Liver (tissue), 9 donors: ENCODE measurements around the gene FRS2. TPM values are rescaled to one million over a fixed set of nuclear protein-coding genes. Genes with fewer than 3 reads are reported as not detected.

Source experiments
- DNase-seq: peaks from one replicate; pipeline ENCODE4 v3.0.0-alpha.2; 2017; ENCODE audit warnings: low spot score
- H3K27ac ChIP-seq, 2 donors: one replicate each; pipeline ENCODE4 v1.7.0; 2013; ENCODE audit warnings: inconsistent platforms in 2 of 2, low read length in 2 of 2, control low read depth in 1 of 2, low read depth in 1 of 2, mild to moderate bottlenecking in 1 of 2
- H3K27me3 ChIP-seq, 4 donors: one replicate each; pipeline versions ENCODE4 v1.6.1 to v1.7.0; 2013; ENCODE audit warnings: low read length in 3 of 4, inconsistent platforms in 1 of 4, mild to moderate bottlenecking in 1 of 4, moderate library complexity in 1 of 4; ENCODE audit not compliant: control insufficient read depth in 4 of 4, insufficient read depth in 4 of 4
- H3K36me3 ChIP-seq, 4 donors: one replicate each; pipeline versions ENCODE4 v1.6.1 to v1.7.0; 2013; ENCODE audit warnings: low read length in 3 of 4, mild to moderate bottlenecking in 3 of 4, low read depth in 1 of 4, moderate library complexity in 1 of 4; ENCODE audit not compliant: control insufficient read depth in 4 of 4, insufficient read depth in 3 of 4
- H3K4me1 ChIP-seq, 4 donors: one replicate each; pipeline versions ENCODE4 v1.6.1 to v1.7.0; 2013; ENCODE audit warnings: low read length in 3 of 4, mild to moderate bottlenecking in 3 of 4, moderate library complexity in 1 of 4; ENCODE audit not compliant: control insufficient read depth in 4 of 4, insufficient read depth in 4 of 4
- H3K4me3 ChIP-seq, 3 donors: one replicate each; pipeline versions ENCODE4 v1.6.1 to v1.7.0; 2013; ENCODE audit warnings: low read length in 3 of 3, control low read depth in 1 of 3, low read depth in 1 of 3, mild to moderate bottlenecking in 1 of 3
- H3K9ac ChIP-seq, 2 donors: one replicate each; pipeline ENCODE4 v1.7.0; 2013; ENCODE audit warnings: low read length in 2 of 2, mild to moderate bottlenecking in 2 of 2, moderate library complexity in 2 of 2, control low read depth in 1 of 2, low read depth in 1 of 2
- H3K9me3 ChIP-seq, 4 donors: one replicate each; pipeline versions ENCODE4 v1.6.1 to v1.7.0; 2013; ENCODE audit warnings: low read length in 3 of 4; ENCODE audit not compliant: control insufficient read depth in 4 of 4
- ATF3 ChIP-seq: IDR thresholded peaks from 2 replicates; pipeline ENCODE4 v1.6.1; 2016; ENCODE audit warnings: antibody characterized with exemption
- CTCF ChIP-seq: fragments of 150-350 bp; IDR thresholded peaks from 2 replicates; pipeline ENCODE4 v1.5.1; 2017; ENCODE audit warnings: improper control_type of control experiment, low read depth, low read length; ENCODE audit not compliant: missing input control
- EGR1 ChIP-seq, 2 donors: IDR thresholded peaks; 2 replicates each; pipeline ENCODE4 v1.6.1; 2016 to 2018; ENCODE audit warnings: antibody characterized with exemption in 2 of 2, low read depth in 2 of 2
- FOXA1 ChIP-seq: IDR thresholded peaks from 2 replicates; pipeline ENCODE4 v1.6.1; 2016; ENCODE audit warnings: antibody characterized with exemption
- FOXA2 ChIP-seq: IDR thresholded peaks from 2 replicates; pipeline ENCODE4 v1.6.1; 2016; ENCODE audit warnings: antibody characterized with exemption
- GABPA ChIP-seq, 2 donors: IDR thresholded peaks in 1 of 2; conservative IDR thresholded peaks in 1 of 2; 2 replicates each; pipeline ENCODE4 v1.6.1; 2016; ENCODE audit warnings: antibody characterized with exemption in 2 of 2, mild to moderate bottlenecking in 1 of 2, moderate library complexity in 1 of 2
- HNF4A ChIP-seq, 2 donors: conservative IDR thresholded peaks; 2 replicates each; pipeline ENCODE4 v1.6.1; 2016; ENCODE audit warnings: antibody characterized with exemption in 2 of 2, mild to moderate bottlenecking in 2 of 2
- HNF4G ChIP-seq: IDR thresholded peaks from 2 replicates; pipeline ENCODE4 v1.6.1; 2016; ENCODE audit warnings: antibody characterized with exemption
- JUND ChIP-seq, 2 donors: IDR thresholded peaks; 2 replicates each; pipeline ENCODE4 v1.6.1; 2016; ENCODE audit warnings: antibody characterized with exemption in 2 of 2
- MAX ChIP-seq: IDR thresholded peaks from 2 replicates; pipeline ENCODE4 v1.6.1; 2016; ENCODE audit warnings: antibody characterized with exemption
- NR2F2 ChIP-seq: IDR thresholded peaks from 2 replicates; pipeline ENCODE4 v1.6.1; 2016; ENCODE audit warnings: antibody characterized with exemption
- RAD21 ChIP-seq, 2 donors: IDR thresholded peaks; 2 replicates each; pipeline ENCODE4 v1.6.1; 2016; ENCODE audit warnings: antibody characterized with exemption in 2 of 2, mild to moderate bottlenecking in 2 of 2
- REST ChIP-seq: IDR thresholded peaks from 2 replicates; pipeline ENCODE4 v1.6.1; 2016; ENCODE audit warnings: antibody characterized with exemption, mild to moderate bottlenecking
- RXRA ChIP-seq, 2 donors: IDR thresholded peaks; 2 replicates each; pipeline ENCODE4 v1.6.1; 2017 to 2018; ENCODE audit warnings: antibody characterized with exemption in 2 of 2, mild to moderate bottlenecking in 1 of 2
- SP1 ChIP-seq: IDR thresholded peaks from 2 replicates; pipeline ENCODE4 v1.6.1; 2018; ENCODE audit warnings: antibody characterized with exemption, mild to moderate bottlenecking
- TAF1 ChIP-seq: conservative IDR thresholded peaks from 2 replicates; pipeline ENCODE4 v1.6.1; 2016; ENCODE audit warnings: antibody characterized with exemption, mild to moderate bottlenecking
- YY1 ChIP-seq: IDR thresholded peaks from 2 replicates; pipeline ENCODE4 v1.6.1; 2016; ENCODE audit warnings: antibody characterized with exemption, mild to moderate bottlenecking
- ZBTB33 ChIP-seq: IDR thresholded peaks from 2 replicates; pipeline ENCODE4 v1.6.1; 2016; ENCODE audit warnings: antibody characterized with exemption
- WGBS: extraction: QIAGEN DNeasy Blood & Tissue Kit; methylation state at CpG from one replicate; pipeline ENCODE4 v1.1.7; 2013; 5-methylcytosine and 5-hydroxymethylcytosine counted together
- polyA plus RNA-seq, 2 donors: library from polyadenylated mRNA; stranded (reverse) in 1 of 2; unstranded in 1 of 2; fragments of 200-250 nt in 1 of 2; fragments of >200 nt in 1 of 2; fragmentation: Nextera tagmentation in 1 of 2; extraction: Ambion mirVana in 1 of 2; gene quantifications; one replicate each; pipeline versions ENCODE4 v1.2.1 to v1.2.3, GENCODE V29; 2013 to 2015
- total RNA-seq, 2 donors: library from RNA; depleted of rRNA; stranded (reverse); fragments of >200 nt; gene quantifications; one replicate each; pipeline ENCODE4 v1.2.3, GENCODE V29; 2014
- donor health status: healthy.
- donor health status: healthy.
- donor health status: healthy.
- donor health status: healthy.
- donor health status: healthy.

FRS2 gene
- total and polyA plus RNA-seq, 4 donors, result 7.0 to 24.0 (median 21.9) TPM

- no peak for DNase-seq
- TF ChIP-seq MAX, result no peak
- no peak for TF ChIP-seq HNF4A (conservative IDR thresholded peaks at IDR 0.05)
- no peak for TF ChIP-seq TAF1
- no peak for TF ChIP-seq RXRA (IDR thresholded peaks at IDR 0.05)
- no peak for TF ChIP-seq FOXA1
- no peak for TF ChIP-seq CTCF
- TF ChIP-seq ZBTB33, result no peak
- TF ChIP-seq FOXA2, result no peak
- no peak for TF ChIP-seq YY1
- no peak for TF ChIP-seq GABPA (IDR thresholded peaks at IDR 0.05 in 1 of 2, conservative IDR thresholded peaks at IDR 0.05 in 1 of 2)
- TF ChIP-seq RAD21 (IDR thresholded peaks at IDR 0.05), result no peak
- no peak for TF ChIP-seq EGR1 (IDR thresholded peaks at IDR 0.05; ENCODE audit: low read depth in 2 of 2)
- TF ChIP-seq REST, result no peak
- no peak for TF ChIP-seq SP1
- TF ChIP-seq JUND (IDR thresholded peaks at IDR 0.05), result no peak
- no peak for TF ChIP-seq ATF3
- no peak for TF ChIP-seq HNF4G
- H3K27ac ChIP-seq, result no peak overlapping the region
- no peaks in the 10 kb centered on the region for H3K27me3 ChIP-seq
- H3K4me3 ChIP-seq, result no peak overlapping the region
- no peaks in the 10 kb centered on the region for H3K4me1 ChIP-seq
- H3K36me3 ChIP-seq, result no peaks in the 10 kb centered on the region
- no peak overlapping the region for H3K9ac ChIP-seq
- peaks cover 0 to 2% (median 0%) of the 10 kb centered on the region in 4 donors for H3K9me3 ChIP-seq
Observed at GRCh38 chr12:69613351-69613750, 143.2 kb downstream of the FRS2 start.

GRCh38 chr12:69616025-69616424, 145.8 kb downstream of the FRS2 start:
- Histone ChIP-seq H3K36me3 (no peaks in the 10 kb centered on the region), H3K27me3 (no peaks in the 10 kb centered on the region), H3K4me1 (peaks cover 0 to 2% (median 0%) of the 10 kb centered on the region in 4 donors), H3K9ac (no peak overlapping the region), H3K9me3 (peaks cover 0 to 2% (median 0%) of the 10 kb centered on the region in 4 donors), H3K27ac (no peak overlapping the region), H3K4me3 (no peak overlapping the region)
- 79% methylated on average over 14 of the region's 14 CpGs for WGBS
- no peak for DNase-seq
- TF ChIP-seq HNF4G (no peak), NR2F2 (no peak), ATF3 (no peak), YY1 (no peak), GABPA (IDR thresholded peaks at IDR 0.05 in 1 of 2, conservative IDR thresholded peaks at IDR 0.05 in 1 of 2) (no peak), RXRA (IDR thresholded peaks at IDR 0.05) (no peak), JUND (IDR thresholded peaks at IDR 0.05) (no peak), HNF4A (conservative IDR thresholded peaks at IDR 0.05) (no peak), ZBTB33 (no peak), EGR1 (IDR thresholded peaks at IDR 0.05; ENCODE audit: low read depth in 2 of 2) (no peak), CTCF (no peak), RAD21 (IDR thresholded peaks at IDR 0.05) (no peak), SP1 (no peak), TAF1 (no peak), FOXA2 (no peak), MAX (no peak)
